Activated T-helper 1 cell treated with anti-CD3 and anti-CD28 coated beads, Interleukin-2, amount 50 U/mL, for 16 hours (primary cell): ENCODE measurements around the gene HSD3B7.
"Not testable (repeated sequence)": the region's sequence is repeated elsewhere in the genome, so short reads cannot be mapped to it uniquely, and the experiment has no call there.

ENCODE experiments used
- DNase-seq, 2 donors: peaks; one replicate each; pipeline ENCODE4 v3.0.0-alpha.2; 2020; ENCODE audit warnings: low read depth in 1 of 2, low spot score in 1 of 2

The HSD3B7 gene

DNA sequence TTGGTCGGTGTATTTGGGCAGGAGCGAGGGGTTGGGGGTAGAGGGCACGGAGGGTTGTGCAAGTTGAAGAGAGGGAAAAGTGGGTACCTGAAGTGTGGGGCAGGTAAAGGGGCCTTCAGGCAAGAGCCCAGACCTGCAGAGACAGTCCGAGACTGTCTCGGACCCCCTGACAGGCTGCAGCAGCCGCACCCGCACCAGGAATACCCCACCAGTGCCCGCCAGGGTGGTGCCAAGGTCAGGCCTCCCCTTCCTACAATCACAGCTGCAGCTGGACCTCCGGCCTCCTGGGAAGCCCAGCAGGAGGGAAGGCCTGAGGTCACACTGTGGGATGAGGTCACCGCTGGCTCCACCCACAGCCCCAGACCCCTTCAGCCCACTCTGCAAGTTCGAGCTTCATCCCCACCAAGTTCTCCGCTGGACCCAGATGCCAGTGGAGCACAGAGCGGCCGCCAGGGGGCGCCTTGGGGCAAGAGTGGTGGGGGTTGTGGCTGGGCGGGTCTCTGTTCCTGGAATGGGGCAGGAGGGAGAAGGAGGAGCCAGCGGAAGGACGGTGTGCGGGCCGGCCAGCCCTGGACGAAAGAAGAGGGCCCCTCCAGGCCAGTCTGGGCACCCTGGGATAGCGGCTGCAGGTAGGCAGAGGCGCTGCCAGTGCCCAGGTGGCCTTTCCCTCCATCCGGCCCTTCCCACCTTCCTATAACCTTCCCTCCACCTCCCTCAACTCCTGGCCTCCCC, at the start of gene HSD3B7:
Gene HSD3B7 (plus strand): TSS at position 539 of the 732 bp plus-strand sequence. CDS start 452 bp downstream, outside the sequence.
- peak; percentile 68 to 72 for DNase-seq

DNA sequence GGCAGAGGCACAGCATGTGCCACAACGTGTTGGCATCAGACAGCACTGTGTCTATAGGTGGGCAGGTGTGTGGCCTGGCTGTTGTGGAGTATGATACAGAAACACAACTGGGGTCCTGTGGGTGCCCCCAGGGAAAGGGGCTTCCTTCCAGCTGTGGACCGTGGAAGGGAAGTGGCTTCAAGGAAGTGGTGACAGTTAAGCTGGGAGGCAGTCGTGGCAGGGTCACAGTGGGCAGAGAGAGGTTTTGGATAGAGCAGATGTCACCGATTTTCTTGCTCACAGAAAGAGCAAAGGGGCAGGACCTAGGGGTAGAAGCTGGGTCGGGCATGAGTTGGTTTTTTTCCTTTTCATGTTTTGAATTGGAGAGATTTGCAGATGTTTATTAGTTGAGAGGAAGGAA, 47.3 kb upstream of the HSD3B7 start:
- no peak for DNase-seq

DNA sequence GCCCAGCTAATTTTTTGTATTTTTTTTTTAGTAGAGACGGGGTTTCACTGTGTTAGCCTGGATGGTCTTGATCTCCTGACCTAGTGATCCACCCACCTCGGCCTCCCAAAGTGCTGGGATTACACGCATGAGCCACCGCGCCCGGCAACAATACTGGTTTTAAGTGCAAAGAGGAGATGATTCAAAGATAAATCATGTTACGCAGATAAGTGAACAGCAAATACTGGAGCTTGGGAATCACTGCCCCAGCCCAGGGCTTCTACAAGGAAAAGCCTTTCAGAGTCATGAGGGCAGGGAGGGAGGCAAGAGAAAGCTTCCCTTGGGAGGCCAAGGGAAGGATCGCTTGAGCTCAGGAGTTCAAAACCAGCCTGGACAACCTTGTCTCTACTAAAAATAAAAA, 45.4 kb upstream of the HSD3B7 start:
- not testable (repeated sequence) for DNase-seq

DNA sequence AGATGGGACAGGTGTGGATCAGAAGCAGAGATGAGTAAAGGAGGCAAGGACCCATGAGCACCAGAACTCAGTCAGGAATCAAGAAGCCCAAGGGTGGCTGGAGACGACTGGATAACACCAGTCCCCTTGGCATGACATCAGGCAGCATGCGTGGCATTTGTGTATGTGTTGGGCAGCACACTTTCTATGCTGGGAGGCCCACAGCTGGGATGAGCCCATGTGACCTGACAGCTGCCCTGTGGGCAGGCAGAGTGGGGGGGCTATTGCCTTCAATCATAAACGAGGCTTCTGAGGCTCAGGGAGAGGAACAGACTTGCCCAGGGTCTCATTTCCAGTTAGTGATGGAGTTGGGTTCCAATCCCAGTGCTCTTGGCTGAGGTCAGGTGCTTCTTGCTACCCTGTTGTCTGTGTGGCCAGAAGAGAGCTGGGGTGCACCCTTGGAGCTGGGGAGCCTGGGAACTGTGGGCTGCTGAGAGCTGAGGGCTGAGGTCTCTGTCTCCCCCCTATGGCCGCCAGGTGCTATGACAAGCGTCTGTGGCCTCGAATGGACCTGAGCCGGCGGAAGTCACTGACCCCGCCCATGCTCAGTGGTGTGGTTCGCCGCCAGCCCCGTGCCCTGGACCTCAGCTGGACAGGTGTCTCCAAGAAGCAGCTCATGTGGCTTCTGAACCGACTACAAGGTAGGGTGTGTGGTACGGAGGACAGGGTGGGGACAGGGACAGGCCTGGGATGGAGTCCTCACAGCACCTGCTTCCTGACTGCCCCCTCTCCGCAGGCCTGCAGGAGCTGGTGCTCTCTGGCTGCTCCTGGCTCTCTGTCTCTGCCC, 43.2 kb upstream of the HSD3B7 start:
- peak in 1 of 2 donors; percentile 51 for DNase-seq

- no peak for DNase-seq
Observed at GRCh38 chr16:30942426-30942806, 42.6 kb upstream of the HSD3B7 start.

- no peak for DNase-seq
Observed at GRCh38 chr16:30944352-30944751, 40.7 kb upstream of the HSD3B7 start.

DNA sequence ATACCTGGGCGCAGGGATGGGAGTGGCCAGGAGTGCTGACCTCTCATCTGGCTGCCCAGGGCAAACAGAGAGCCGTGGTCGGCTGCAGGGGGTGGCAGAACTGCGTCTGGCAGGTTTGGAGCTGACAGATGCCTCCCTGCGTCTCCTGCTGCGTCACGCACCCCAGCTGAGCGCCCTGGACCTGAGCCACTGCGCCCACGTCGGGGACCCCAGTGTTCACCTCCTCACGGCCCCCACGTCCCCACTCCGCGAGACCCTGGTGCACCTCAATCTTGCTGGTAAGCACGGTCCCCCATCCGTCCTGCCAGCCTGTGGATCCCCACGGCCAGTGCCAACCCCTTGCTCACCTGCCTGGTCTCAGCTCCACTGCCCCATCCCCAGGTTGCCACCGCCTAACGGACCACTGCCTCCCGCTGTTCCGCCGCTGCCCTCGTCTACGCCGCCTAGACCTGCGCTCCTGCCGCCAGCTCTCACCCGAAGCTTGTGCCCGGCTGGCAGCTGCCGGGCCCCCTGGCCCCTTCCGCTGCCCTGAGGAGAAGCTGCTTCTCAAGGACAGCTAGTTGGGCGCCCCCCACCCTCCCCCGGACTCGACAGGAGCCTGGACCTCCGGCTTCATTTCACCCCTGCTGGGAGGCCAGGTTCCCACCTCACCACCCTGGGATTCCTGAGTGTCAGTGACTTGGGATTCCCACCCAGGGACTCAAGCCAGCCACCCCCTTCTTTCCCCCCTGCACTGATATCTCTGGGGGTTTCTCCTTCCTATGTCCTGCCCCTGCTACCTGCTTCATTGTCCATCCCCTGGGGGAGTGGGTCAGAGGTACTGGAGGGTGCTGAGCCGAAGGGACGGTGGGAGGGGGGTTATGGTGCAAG, 38.1 kb upstream of the HSD3B7 start:
- DNase-seq = no peak

DNA sequence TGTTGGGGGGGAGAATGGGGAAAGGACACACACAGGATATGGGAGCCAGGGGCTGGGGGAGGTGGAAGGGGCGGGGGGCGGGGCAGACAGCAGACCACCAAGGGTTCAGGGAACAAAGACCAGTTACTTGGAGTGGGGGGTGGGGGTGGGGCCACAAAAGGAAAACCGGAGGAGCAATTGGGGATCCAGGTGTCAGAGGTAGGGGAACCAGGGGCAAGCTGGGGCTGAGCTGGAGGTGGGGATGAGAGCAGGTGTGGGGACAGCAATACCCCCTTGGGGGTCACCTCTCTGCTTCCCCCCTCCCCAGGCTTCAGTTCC, 37.5 kb upstream of the HSD3B7 start:
- DNase-seq = no peak

- DNase-seq = no peak
Observed at GRCh38 chr16:30947859-30948666, 36.9 kb upstream of the HSD3B7 start.

DNA sequence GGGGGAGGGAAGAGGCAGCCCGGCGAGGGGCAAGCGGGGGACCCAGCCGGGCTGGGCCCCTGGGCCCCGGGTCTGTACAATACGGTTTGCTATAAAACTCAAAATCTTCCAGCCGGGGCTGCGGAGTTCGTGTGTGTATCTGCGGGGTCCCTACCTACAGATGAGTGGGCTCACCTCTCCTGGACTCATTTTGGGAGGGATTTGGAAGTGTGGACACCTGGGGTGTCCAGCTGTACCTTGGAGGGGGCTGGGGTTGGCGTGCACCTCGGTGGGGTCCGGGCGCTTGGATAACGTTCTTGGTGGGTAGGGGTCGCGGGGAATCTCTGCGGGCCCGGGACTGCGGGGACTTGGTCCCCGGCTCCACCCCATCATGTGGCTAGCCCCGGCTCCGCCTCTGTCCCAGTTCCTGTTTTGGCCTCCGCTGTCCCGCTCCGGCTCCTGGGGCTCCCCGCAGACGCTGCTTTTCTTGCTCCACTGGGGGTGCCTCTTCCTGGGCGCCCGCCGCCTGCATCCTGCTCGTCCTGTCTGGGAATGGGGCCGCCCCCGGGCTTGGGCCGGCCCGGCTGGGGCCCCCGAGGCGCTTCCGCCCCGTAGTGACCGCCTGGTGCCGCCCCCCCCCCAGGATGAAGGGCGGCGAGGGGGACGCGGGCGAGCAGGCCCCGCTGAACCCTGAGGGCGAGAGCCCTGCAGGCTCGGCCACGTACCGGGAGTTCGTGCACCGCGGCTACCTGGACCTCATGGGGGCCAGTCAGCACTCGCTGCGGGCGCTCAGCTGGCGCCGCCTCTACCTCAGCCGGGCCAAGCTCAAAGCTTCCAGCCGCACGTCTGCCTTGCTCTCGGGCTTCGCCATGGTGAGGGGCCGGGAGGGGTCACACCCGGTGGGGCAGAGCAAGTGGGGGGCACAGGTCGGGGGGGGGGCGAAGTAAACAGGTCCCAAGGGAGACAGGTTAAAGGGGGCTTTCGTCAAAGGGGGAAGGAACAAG, 36.0 kb upstream of the HSD3B7 start, which contains the start of gene ORAI3:
Gene ORAI3 (plus strand): TSS at position 402 of the 983 bp plus-strand sequence. CDS start 222 bp downstream, at position 624.
- DNase-seq = no peak

DNA sequence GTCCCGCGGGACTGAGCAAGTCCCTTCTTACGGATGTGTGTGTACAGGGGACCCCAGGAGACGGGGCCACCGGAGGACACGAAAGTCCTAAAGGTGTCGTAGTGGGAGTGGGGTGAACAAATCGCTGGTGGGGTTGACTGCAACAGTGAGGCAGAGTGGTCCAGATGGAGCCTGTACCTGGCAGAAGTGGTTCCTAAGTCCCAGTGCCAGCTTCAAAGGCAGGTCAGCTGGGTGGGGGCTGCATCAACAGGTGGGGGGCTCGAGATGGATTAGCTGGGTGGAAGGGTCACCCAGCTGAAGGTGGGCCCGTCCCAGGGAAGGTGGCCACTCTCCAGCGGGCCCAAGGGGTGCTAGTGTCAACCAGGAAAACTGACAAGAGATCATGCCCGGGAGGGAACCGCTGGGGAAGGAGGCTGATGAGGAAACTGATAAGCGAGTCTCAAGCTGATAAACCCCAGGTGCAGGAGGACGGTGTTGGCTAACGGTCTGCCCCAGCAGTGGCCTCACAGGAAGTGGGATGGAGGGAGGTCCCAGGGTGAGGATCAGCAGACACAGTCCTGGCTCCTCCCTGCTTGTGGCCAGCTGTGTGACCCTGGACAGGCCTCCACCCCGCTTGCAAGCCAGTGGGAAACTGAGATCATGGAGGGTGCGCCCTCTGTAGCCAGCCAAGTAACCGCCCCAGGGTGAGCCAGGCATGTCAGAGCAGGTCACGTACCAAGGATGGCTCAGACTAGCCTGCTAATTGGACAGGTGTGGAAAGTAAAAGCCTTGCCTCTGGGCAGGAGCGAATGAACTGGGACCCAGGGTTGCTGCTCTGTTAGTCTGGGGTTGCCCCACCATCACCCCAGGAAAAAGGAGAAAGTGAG, 35.1 kb upstream of the HSD3B7 start:
- DNase-seq = no peak

GRCh38 chr16:30950516-30951065, 34.4 kb upstream of the HSD3B7 start:
- no peak for DNase-seq

DNA sequence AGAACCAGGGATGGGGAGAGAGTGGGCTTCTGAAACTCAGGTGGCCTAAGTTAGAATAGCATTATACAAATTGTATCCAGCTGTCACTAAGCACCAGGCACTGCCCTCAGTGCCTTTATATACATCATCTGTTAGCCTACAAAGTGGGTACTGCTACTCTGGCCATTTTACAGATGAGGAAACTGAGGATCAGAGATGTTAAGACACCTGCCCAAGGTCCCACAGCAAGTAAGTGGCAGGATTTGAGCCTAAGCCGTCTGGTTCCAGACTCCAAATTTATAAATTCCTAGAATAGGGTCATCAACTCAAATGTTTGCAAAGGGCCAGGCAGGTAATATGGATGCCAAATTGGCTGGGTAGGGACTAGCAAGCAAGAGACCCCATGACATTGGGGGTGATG, 33.8 kb upstream of the HSD3B7 start:
- no peak for DNase-seq

DNA sequence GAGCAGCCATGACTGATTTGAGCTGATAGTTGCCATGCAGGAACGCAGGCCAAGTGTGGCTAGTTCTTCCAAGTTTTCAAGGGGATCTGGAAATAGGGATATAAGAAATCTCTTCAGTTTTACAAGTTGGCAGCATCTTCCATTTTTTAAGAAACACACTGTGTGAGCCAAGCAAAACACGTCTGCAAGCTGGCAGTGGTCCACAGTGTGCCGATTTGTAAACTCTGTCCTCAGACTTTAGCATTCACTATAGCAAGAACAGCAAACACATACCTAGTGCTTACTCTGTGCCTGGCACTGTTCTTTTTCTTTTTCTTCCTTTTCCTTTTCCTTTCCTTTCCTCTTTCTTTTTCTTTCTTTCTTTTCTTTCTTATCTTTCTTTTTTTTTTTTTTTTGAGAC, 33.3 kb upstream of the HSD3B7 start:
- no peak for DNase-seq

DNA sequence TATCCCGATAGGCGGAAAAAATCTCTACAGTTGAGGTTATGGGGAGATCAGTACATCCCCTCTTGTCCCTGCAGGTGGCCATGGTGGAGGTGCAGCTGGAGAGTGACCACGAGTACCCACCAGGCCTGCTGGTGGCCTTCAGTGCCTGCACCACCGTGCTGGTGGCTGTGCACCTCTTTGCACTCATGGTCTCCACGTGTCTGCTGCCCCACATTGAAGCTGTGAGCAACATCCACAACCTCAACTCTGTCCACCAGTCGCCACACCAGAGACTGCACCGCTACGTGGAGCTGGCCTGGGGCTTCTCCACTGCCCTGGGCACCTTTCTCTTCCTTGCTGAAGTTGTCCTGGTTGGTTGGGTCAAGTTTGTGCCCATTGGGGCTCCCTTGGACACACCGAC, 31.9 kb upstream of the HSD3B7 start:
- DNase-seq = no peak

- peak in 1 of 2 donors; percentile 40 for DNase-seq
Observed at GRCh38 chr16:30953511-30954124, 31.4 kb upstream of the HSD3B7 start.

DNA sequence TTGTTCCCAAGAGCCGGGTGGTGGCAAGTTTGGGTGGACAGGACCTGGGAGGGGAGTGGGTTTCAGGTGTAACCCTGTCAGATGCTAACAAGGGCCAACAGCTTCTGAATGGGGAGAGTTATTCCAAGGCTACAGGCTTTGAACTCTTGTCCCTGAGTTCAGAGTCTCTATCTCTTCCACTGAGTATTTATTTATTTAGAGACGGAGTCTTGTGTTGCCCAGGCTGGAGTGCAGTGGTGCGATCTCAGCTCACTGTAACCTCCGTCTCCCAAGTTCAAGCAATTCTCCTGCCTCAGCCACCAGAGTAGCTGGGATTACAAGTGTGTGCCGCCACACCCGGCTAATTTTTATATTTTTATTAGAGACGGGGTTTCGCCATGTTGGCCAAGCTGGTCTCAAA, 30.0 kb upstream of the HSD3B7 start:
- no peak for DNase-seq
